HL-60/S4 treated with phorbol 12-myristate 13-acetate at 8.2 ng/mL for 4 days and 3 days (cell line): Measurements from ENCODE around the gene DENND2C.

Experiments used
- in situ Hi-C: fragments of 300-500 bp; cut with MboI; formaldehyde crosslinking; loops from 2 replicates; pipeline ENCODE4 v1.15.0; 2022; ENCODE audit warnings: low sequenced_read_pairs

The DENND2C gene, protein sequence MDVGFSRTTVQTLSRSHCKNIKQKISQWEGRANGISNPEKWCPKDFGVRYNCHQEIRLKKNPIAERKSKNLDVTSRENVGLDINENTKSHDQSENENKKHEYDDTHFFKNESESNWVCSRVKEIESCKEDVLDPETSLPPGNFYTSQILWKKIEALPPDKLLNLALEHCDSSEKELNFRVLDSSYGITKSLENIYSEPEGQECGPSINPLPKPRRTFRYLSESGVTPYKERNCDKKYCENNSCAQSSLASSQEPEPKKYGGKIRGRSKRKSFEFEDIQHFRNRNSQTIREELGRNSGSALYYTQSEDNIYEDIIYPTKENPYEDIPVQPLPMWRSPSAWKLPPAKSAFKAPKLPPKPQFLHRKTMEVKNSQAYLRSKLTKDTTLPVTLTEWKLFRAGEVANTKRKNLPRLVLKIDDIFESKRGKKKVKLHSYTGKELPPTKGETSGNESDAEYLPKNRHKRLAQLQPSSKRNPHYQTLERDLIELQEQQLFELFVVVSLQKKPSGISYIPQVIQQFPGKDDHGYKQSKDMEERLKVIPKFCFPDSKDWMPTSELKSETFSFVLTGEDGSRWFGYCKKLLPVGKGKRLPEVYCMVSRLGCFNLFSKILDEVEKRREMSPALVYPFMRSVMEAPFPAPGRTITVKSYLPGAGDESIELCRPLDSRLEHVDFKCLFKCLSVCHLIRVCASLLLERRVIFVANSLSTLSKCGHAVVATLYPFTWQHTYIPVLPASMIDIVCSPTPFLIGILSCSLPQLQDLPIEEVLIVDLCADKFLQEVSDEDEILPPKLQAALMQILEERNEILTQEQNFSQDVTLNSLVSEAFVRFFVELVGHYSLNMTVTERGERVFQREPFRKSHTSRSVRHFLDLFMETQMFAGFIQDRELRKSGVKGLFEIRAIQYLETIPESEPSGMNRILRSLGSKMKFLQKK

DNA sequence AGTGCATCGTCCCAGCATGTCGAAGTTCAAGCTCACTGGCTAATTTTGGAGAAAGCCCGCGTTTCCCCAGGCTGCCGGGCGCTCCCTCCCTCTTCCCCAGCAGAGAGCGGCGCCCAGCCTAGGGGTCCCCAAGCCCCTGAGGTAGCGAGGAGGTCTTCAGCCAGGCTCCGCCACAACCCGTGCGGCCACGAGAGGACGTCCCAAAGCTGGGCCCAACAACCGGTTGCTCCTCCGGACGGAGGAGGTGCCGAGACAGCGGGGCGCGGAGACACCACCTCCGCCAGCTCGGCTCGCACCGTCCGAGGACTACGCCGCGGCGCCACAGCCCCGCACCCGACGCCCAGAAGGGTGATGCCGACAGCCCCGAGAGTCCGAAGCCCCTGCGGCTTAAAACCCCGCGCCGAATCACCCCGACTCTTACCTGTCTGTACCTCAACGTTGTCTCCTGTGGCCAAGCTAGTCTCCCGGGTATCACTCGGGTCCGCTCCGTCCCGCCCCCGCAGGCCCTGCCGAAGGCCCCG is at the start of gene DENND2C:
Gene DENND2C (minus strand): TSS at position 488 of the 521 bp plus-strand sequence. CDS start 44,065 bp downstream, outside the sequence.
- in situ Hi-C loops: no loop called here

DNA sequence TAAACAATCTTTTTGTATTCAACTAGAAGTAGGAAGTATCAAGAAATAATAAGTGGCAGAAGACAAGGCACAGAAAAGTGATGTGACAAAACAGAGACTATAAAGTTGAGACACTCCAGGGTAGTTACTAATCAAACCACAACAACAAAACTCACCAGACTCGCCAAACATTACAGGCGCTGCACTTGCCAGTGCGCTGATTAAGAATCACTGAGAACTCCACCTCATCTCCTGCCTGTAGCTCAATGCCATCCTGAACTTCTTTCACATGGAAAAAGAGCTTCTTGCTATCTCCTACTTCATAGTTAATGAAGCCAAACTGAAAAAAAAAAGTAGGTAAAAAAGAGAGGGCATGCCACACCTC is 49.6 kb upstream of the DENND2C start:
- in situ Hi-C loops: no loop called here

DNA sequence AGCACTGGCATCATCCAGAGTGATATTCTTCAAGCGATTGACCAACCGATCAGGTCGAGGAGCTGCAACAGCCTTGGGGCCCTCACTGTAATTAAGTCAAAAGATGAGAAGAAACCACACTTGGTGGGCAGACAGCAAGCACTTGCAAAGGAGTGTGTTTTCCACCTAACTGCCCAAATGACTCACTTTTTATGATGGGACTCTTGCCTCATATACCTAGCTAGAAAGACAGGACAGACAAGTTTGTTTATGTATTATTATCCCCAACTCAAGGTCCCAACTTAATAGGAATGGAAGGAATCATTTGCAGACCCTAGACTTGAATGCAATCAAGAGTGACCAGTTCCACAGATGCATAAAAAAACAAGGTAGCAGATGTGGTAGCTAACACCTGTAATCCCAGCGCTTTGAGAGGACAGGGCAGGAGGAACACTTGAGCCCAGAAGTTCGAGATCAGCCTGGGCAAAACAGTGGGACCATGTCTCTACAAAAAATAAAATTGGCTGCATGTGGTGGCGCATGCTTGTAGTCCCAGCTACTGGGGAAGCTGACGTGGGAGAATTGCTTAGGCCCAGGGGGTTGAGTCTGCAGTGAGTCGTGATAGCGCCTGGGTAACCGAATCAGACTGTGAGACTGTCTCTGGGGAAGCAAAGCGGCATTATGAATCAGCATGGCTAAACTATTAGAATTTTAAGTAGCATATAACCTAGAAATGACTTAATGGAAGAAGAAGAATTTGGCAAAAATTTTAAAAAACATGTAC is 49.0 kb upstream of the DENND2C start:
- in situ Hi-C loops: no loop called here

DNA sequence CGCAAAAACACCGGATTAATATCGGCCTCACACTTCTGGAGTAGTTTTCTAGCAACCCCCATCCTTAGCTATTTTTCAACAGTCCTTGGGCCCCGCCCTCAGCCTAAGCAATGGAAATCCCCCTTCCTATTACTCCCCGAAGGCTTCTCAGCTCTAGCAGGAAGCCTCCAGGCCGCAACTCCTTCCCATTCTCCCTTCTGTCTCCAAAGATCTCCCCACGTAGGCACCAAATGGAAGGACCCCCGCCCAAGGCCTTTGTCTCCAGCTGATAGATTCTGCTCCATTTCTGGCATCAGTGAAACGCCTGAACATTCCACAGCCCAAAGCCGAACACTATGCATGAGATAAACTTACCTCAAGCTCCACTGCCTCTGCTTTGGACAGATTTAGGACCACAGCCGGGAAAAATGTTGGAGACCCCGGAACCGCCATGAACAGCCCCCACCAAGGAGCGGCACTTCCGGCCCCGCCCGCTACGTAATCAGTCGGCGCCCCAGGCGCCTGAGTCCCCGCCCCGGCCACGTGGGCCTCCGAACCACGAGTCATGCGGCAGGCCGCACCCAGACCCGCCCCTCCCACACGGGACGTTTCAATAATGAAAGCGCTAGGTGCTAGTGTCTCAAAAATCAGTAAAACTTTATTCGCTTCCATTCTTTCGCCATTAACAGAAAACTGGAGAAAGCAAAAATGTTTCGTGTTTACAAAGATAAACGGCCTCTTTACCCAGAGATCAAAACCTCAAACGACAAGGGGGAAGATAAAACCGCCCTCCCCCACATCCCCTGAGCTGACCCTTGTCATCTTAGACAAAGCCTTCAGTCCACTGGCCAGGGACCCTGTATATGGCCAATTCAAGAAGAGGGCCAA is 46.7 kb upstream of the DENND2C start, which contains the start of gene NRAS:
Gene NRAS (minus strand): TSS at position 468 of the 867 bp plus-strand sequence. CDS start 611 bp downstream, outside the sequence.
- in situ Hi-C loops: no loop called here

DNA sequence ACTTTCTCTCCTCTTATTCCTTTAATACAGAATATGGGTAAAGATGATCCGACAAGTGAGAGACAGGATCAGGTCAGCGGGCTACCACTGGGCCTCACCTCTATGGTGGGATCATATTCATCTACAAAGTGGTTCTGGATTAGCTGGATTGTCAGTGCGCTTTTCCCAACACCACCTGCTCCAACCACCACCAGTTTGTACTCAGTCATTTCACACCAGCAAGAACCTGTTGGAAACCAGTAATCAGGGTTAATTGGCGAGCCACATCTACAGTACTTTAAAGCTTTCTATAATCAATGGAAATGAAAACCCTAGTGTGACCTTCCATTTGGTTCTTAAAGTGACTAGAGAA is 46.1 kb upstream of the DENND2C start:
- in situ Hi-C loops: no loop called here

DNA sequence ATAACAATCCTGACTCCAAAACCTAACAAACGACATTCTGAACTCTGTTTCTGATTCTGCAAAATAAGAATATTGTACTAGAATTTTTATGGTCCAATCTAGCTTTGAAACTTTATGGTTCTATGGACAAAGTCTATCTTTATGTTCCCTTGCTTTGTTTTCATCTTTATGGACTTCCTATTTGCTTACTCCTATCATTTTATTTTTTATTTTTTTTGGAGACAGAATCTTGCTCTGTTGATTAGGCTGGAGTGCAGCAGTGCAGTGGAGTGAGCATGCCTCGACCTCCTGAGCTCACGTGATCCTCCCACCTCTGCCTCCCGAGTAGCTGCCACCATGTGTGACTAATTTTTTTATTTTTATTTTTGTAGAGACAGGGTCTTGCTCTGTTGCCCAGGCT is 43.1 kb upstream of the DENND2C start:
- in situ Hi-C loops: no loop called here

DNA sequence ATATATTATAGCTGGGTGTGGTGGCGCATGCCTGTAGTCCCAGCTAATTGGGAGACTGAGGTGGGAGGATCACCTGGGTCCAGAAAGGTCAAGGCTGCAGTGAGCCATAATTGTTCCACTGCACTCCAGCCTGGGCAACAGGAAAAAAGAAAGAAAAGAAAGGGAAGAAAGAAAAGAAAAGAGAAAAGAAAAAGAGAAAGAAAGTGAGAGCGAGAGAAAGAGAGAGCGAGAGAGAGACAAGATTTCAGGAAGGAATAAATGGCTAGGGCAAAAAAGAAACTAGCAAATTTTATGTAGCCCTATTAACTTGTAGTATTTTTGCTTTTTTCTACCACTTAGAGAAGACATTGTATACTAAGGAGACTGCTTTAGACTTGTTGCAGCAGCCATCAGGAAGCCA is 40.5 kb upstream of the DENND2C start:
- in situ Hi-C loops: no loop called here

DNA sequence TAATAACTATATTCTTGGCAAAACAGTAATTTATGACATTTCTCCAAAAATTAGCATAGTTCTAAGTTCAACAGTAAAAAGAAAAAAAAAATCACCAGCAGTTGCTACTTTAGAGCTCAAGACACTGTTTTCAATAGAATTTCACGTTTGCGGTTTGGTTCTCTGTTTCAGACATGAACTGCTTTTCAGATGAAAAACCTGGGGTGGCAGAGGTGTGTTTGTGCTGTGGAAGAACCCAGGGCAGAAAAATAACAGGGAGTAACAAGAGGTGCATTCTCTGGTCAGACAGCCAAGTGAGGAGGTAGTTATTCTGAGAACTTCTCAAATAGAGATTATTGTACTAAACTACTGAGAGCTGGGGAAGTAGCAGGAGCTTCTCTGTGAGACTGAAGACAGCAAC is 37.8 kb upstream of the DENND2C start:
- in situ Hi-C loops: no loop called here

DNA sequence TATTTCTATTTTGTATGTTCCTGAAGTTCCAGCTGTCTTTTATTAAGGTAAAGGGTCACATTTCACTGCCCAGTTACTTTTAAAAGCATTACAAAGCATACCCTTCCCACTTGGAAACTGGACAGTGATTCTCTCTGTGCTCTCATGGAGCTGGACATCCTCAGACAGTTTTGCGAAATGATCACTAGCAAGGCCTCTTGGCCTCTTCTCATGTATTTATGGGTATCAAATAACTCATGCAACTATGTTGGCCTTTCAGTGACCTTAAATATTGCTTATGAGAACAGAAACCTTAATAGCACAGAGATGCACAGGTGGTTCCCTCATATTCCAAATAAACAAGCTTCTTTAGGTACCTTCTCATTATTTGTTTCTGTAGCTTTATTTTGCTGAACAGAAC is 33.4 kb upstream of the DENND2C start:
- in situ Hi-C loops: no loop called here

DNA sequence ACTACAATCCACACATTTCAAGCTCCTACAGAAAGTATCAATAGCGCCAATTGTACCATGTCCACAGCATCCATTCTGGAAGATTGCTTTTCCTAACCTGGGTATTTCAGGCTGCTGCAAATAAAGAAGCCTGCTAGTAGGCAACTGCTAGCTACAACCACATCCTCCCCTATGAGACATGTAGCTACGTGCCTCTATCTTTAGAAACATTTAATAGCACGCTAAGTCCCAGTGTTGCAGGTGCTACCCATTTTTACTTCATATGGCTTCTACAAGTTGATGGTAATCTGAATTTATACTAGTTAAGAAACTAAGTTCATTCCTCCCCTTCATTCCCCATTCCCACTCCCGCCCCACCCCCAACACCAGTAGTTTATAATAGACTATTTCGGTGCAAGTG is 32.9 kb upstream of the DENND2C start:
- in situ Hi-C loops: no loop called here

DNA sequence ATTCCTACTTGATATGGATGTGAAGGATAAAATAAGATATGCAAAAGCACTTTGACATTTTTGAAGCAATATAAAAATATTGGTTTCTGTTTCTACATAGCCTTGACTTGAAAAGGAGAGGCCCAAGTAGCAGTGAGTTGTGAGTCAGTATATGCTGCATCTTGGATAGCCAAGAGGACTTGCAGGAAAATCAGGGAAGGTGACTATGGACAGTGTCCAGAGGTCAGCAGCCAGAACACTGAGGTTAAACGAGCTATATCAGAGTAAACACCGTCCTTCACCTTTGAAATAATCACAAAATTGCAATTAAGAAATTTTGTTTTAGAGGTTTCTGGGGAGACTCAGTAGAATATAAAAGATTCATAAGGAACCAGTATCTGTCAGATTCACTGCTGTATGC is 32.1 kb upstream of the DENND2C start:
- in situ Hi-C loops: no loop called here

DNA sequence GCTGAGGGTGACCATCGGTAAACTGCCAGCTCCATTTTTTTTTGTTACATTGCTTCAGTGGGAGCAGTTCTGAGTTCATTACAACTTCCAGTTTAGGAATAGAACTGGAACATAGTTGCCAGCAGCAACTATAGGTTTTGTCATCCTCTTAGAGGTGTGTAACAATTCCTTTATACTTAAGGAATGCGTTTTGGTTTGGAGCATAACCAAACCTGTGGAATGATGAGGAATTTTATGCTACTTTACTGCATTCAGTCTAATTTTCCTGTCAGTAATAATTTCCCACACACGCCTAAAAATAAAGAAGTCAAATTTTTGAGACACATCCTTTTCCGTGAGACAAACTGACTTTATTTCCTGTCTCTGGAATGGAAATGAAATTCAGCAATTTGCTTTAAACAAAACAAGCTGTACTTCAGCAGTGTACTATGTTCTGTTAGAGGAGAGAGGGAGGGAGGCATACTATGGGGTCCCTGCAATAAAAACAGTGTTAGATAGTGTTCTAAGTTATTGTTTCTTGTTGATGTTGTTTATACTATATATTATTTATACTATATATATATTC is 30.3 kb upstream of the DENND2C start:
- in situ Hi-C loops: no loop called here

DNA sequence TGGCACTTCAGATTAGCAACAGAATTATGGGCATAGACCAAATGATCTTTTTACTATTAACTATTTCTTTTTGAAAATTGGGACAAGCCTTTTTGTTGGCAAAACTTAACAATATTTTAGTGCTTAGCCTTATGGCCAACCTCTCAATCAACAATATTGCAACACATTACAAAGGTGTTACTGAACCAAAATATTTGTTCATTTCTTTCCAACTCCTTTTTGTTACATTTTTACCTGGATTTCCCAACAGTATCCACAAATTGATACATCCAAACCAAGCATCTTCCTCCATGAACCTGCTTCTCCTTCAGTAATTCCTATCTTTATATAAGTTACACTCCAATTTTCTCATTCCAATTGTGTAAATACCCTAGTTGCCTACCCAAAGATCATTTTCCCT is 27.0 kb upstream of the DENND2C start:
- in situ Hi-C loops: no loop called here

DNA sequence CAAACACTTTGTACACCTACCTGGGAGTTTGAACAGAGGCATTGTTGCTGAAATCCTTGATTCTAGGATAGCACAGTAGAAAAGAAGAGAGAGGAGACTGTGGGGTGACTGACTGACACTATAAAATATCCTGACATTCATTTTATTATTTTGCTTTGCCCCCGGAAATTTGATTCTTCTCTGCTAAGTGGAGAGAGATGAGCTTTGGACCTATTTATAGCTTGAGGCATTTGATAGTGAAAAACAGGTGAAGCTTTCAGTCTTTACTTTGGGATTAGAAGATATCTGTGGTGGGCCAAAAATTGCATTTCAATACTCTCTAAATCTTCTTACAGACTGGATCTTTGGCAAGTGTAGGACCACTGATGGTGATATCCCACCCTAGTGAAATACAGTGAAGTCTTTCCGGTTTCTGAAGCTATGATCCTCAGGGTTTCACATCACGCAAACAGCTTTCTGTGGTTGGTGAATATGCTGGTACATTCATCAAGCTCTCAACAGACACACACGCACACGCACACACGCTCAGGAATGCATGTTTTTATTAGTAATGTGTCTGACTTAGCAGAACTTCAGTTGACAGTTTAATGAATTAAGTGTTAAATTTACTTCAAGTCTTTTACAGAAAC is 25.7 kb upstream of the DENND2C start, which contains the start of gene AMPD1:
Gene AMPD1 (minus strand): TSS at position 117 of the 629 bp plus-strand sequence. CDS start 75 bp downstream, at position 42.
- in situ Hi-C loops: no loop called here

DNA sequence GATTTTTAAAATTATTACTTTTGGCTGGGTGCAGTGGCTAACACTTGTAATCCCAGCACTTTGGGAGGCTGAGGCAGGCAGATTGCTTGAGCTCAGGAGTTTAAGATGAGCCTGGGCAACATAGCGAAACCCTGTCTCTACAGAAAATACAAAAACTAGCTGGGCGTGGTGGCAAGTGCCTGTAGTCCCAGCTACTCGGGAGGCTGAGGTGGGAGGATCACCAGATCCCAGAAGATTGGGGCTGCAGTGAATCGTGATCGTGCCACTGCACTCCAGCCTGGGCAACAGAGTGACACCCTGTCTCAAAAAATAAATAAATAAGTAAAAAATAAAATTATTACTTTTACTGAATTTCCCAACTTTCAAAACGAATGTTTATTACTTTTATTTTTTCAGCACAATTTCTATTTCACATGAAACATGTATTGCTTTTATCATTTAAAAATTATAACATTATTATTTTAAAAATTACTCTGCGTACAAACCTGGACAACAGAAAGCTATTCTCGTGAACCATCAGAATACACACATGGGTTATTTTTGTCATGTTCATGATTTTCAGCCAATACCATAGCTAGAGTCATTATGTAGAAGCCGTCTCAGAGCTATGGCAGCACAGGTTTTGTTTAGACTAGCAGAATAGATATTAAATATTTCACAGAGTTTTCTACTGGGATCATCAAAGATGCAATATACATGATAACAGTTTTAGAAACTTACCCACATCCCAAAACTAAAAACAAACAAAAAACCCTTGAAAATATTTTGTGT is 24.9 kb upstream of the DENND2C start:
- in situ Hi-C loops: no loop called here

DNA sequence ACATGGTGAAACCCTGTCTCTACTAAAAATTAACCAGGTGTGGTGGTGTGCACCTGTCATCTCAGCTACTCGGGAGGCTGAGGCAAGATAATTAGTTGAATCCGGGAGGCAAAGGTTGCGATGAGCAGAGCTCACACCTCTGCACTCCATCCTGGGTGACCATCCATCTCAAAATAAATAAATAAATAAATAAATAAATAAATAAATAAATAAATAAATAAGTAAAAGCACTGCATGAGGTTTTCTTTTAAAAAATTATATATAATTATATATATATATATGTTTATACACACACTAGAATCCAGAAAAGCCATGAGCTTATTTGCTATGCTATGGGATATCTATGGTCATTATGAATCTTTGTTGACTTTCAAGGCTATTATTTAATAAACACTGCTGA is 23.1 kb upstream of the DENND2C start:
- in situ Hi-C loops: no loop called here

DNA sequence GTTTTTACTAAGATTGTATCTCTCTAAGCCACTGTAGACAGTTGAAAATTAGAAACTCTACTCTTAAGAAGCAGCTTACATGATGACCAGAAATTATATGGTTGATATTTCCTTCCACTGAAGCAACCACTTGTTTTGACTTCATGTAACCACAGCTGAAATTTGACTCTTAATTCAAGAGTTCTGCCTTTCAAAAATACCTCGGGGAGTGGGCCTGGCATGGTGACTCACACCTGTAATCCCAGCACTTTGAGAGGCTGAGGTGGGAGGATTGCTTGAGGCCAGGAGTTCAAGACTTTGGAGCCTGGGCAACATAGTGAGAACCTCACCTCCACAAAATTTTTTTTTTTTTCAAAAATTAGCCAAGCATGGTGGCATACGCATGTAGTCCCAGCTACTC is 21.2 kb upstream of the DENND2C start:
- in situ Hi-C loops: no loop called here

DNA sequence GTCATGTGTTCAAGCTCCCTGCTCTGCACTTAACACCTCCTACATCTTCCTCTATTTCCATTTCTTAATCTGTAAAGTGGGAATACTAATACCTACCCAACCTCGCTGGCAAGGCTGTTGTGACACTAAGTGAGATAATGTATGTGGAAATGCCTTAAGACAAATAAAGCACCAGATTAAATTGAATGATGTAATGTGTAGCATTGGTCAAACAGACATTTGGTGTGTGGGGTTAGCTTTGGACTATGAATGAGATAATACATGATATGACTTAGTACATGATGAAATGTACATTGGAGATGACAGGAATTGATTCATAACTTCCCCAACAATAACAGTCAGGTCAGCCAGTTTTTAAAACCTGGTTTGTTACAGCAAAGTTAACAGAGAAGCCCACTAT is 20.3 kb upstream of the DENND2C start:
- in situ Hi-C loops: no loop called here
